Stimulated activated naive CD8-positive, alpha-beta T cell treated with anti-CD3 and anti-CD28 coated beads, Interleukin-15, amount 100 ng/mL, for 72 hours (primary cell): ENCODE measurements around the gene TTC14.
"Not testable (repeated sequence)": the region's sequence is repeated elsewhere in the genome, so short reads cannot be mapped to it uniquely, and the experiment has no call there.

Source experiments
- ATAC-seq: fragments of 150-1000 bp; cut with Tn5 transposase; 2 replicates; pipeline ENCODE4 v1.10.0; 2021; ENCODE audit warnings: mild to moderate bottlenecking, moderate library complexity
- DNase-seq, 2 donors: peaks; one replicate each; pipeline ENCODE4 v3.0.0; 2021 to 2022
- H3K27ac Mint-ChIP-seq, 2 donors: one replicate each; pipeline ENCODE4 v1.8.0; 2022; ENCODE audit warnings: mild to moderate bottlenecking in 2 of 2, mixed read lengths in 2 of 2, moderate library complexity in 2 of 2
- H3K27me3 Mint-ChIP-seq: one replicate; pipeline ENCODE4 v1.8.0; 2022; ENCODE audit warnings: mixed read lengths
- H3K4me1 Mint-ChIP-seq: one replicate; pipeline ENCODE4 v1.8.0; 2022; ENCODE audit warnings: mild to moderate bottlenecking, mixed read lengths
- H3K4me3 Mint-ChIP-seq, 2 donors: one replicate each; pipeline ENCODE4 v1.8.0; 2022; ENCODE audit warnings: mild to moderate bottlenecking in 2 of 2, mixed read lengths in 2 of 2, moderate library complexity in 1 of 2
- H3K9me3 Mint-ChIP-seq, 2 donors: one replicate each; pipeline ENCODE4 v1.8.0; 2022; ENCODE audit warnings: mixed read lengths in 2 of 2

The TTC14 gene

GRCh38 chr3:180601688-180602666 is at the start of gene TTC14:
Gene TTC14, plus strand, starts transcription at chr3:180602163. Its CDS starts 99 bp downstream, at chr3:180602262.
- Mint-ChIP-seq H3K27ac (peak within 1 kb of the TSS; percentile 95 to 98), H3K4me1 (peaks cover 11% of the 10 kb centered on the region), H3K9me3 (no peaks in the 10 kb centered on the region), H3K27me3 (peaks cover 22% of the 10 kb centered on the region), H3K4me3 (peak within 1 kb of the TSS; percentile 94 to 95)
- DNase-seq, result peak; percentile 92 to 97
- ATAC-seq, result peak; percentile 97

- Mint-ChIP-seq H3K4me1 (no peaks in the 10 kb centered on the region), H3K9me3 (peaks cover 15 to 25% of the 10 kb centered on the region in 2 donors), H3K27me3 (no peaks in the 10 kb centered on the region), H3K4me3 (no peak overlapping the region), H3K27ac (no peak overlapping the region)
- DNase-seq (no peak), ATAC-seq (no peak)
Observed at GRCh38 chr3:180563406-180563805, 38.6 kb upstream of the TTC14 start.

- Mint-ChIP-seq H3K27me3 (no peaks in the 10 kb centered on the region), H3K4me1 (no peaks in the 10 kb centered on the region), H3K27ac (no peak overlapping the region), H3K4me3 (no peak overlapping the region), H3K9me3 (peaks cover 8 to 12% of the 10 kb centered on the region in 2 donors)
- ATAC-seq (no peak), DNase-seq (no peak)
Observed at GRCh38 chr3:180564676-180565075, 37.3 kb upstream of the TTC14 start.

GRCh38 chr3:180570238-180570637 is 31.7 kb upstream of the TTC14 start:
- H3K9me3 Mint-ChIP-seq, result no peaks in the 10 kb centered on the region
- no peak overlapping the region for H3K4me3 Mint-ChIP-seq
- DNase-seq (no peak), ATAC-seq (no peak)
- H3K27ac Mint-ChIP-seq, result no peak overlapping the region
- no peaks in the 10 kb centered on the region for H3K4me1 Mint-ChIP-seq
- no peaks in the 10 kb centered on the region for H3K27me3 Mint-ChIP-seq

GRCh38 chr3:180571831-180572598 is 29.9 kb upstream of the TTC14 start:
- Mint-ChIP-seq H3K4me3 (no peak overlapping the region), H3K9me3 (no peaks in the 10 kb centered on the region), H3K27ac (no peak overlapping the region), H3K27me3 (peaks cover 9% of the 10 kb centered on the region), H3K4me1 (no peaks in the 10 kb centered on the region)
- DNase-seq (no peak), ATAC-seq (no peak)

GRCh38 chr3:180575571-180575970 is 26.4 kb upstream of the TTC14 start:
- Mint-ChIP-seq H3K9me3 (no peaks in the 10 kb centered on the region), H3K27me3 (peaks cover 9% of the 10 kb centered on the region), H3K4me1 (no peaks in the 10 kb centered on the region), H3K4me3 (no peak overlapping the region), H3K27ac (no peak overlapping the region)
- DNase-seq, result no peak
- no peak for ATAC-seq

GRCh38 chr3:180580934-180581333 is 21.0 kb upstream of the TTC14 start:
- no peak overlapping the region for H3K27ac Mint-ChIP-seq
- H3K4me1 Mint-ChIP-seq, result no peaks in the 10 kb centered on the region
- H3K9me3 Mint-ChIP-seq, result no peaks in the 10 kb centered on the region
- H3K4me3 Mint-ChIP-seq, result no peak overlapping the region
- no peak for ATAC-seq
- no peak for DNase-seq
- H3K27me3 Mint-ChIP-seq, result peaks cover 27% of the 10 kb centered on the region

- no peak overlapping the region for H3K27ac Mint-ChIP-seq
- H3K4me3 Mint-ChIP-seq, result no peak overlapping the region
- ATAC-seq (no peak), DNase-seq (no peak)
- H3K9me3 Mint-ChIP-seq, result no peaks in the 10 kb centered on the region
- peaks cover 46% of the 10 kb centered on the region for H3K27me3 Mint-ChIP-seq
- no peaks in the 10 kb centered on the region for H3K4me1 Mint-ChIP-seq
Observed at GRCh38 chr3:180590396-180590795, 11.6 kb upstream of the TTC14 start.

- not testable (repeated sequence) for H3K4me3 Mint-ChIP-seq, ATAC-seq, H3K9me3 Mint-ChIP-seq, H3K27ac Mint-ChIP-seq, DNase-seq, H3K4me1 Mint-ChIP-seq
- H3K27me3 Mint-ChIP-seq, result peaks cover 34% of the 10 kb centered on the region
Observed at GRCh38 chr3:180593631-180594030, 8.3 kb upstream of the TTC14 start.

- ATAC-seq (no peak), DNase-seq (no peak)
- Mint-ChIP-seq H3K9me3 (no peaks in the 10 kb centered on the region), H3K27me3 (peaks cover 46% of the 10 kb centered on the region), H3K4me1 (no peaks in the 10 kb centered on the region), H3K27ac (no peak overlapping the region), H3K4me3 (no peak overlapping the region)
Observed at GRCh38 chr3:180594631-180595558, 7.1 kb upstream of the TTC14 start.

- Mint-ChIP-seq H3K27ac (no peak overlapping the region), H3K4me1 (no peaks in the 10 kb centered on the region), H3K9me3 (no peaks in the 10 kb centered on the region), H3K4me3 (no peak overlapping the region), H3K27me3 (peaks cover 48% of the 10 kb centered on the region)
- DNase-seq (no peak), ATAC-seq (no peak)
Observed at GRCh38 chr3:180595559-180595935, 6.4 kb upstream of the TTC14 start.

GRCh38 chr3:180600473-180600872 is 1.5 kb upstream of the TTC14 start:
- ATAC-seq, result no peak
- no peaks in the 10 kb centered on the region for H3K9me3 Mint-ChIP-seq
- peaks cover 11% of the 10 kb centered on the region for H3K4me1 Mint-ChIP-seq
- H3K27me3 Mint-ChIP-seq, result peaks cover 24% of the 10 kb centered on the region
- peak overlapping the region; percentile 21 to 94 for H3K4me3 Mint-ChIP-seq
- H3K27ac Mint-ChIP-seq, result no peak overlapping the region
- no peak for DNase-seq

GRCh38 chr3:180611006-180611405 is 9.0 kb downstream of the TTC14 start:
- Mint-ChIP-seq H3K4me1 (no peaks in the 10 kb centered on the region), H3K9me3 (no peaks in the 10 kb centered on the region), H3K4me3 (no peak overlapping the region), H3K27ac (no peak overlapping the region), H3K27me3 (no peaks in the 10 kb centered on the region)
- ATAC-seq, result no peak
- DNase-seq, result no peak

- no peak for DNase-seq
- no peak for ATAC-seq
- Mint-ChIP-seq H3K27me3 (no peaks in the 10 kb centered on the region), H3K4me1 (no peaks in the 10 kb centered on the region), H3K4me3 (no peak overlapping the region), H3K27ac (no peak overlapping the region), H3K9me3 (no peaks in the 10 kb centered on the region)
Observed at GRCh38 chr3:180612364-180612763, 10.4 kb downstream of the TTC14 start.

GRCh38 chr3:180615954-180616353 is 14.0 kb downstream of the TTC14 start:
- Mint-ChIP-seq H3K4me1 (no peaks in the 10 kb centered on the region), H3K27ac (no peak overlapping the region), H3K27me3 (no peaks in the 10 kb centered on the region), H3K4me3 (no peak overlapping the region), H3K9me3 (no peaks in the 10 kb centered on the region)
- DNase-seq, result no peak
- no peak for ATAC-seq
